ENCODE measurements around the gene NAALAD2. TPM values are rescaled to one million over a fixed set of nuclear protein-coding genes. Genes with fewer than 3 reads are reported as not detected.

The NAALAD2 gene
- total and polyA plus RNA-seq, 2 of the 8 experiments (the other 6 are each of a cell fraction or from before 2014, with no cell fraction given): 2.6 to 3.9 TPM

GRCh38 chr11:90241414-90241813 is 107.0 kb downstream of the NAALAD2 start:
- POLR2A ChIA-PET (ENCODE audit: partially characterized antibody): interaction anchor here (0.7 to 1.2 kb wide), 2 partner anchors 12 to 14 kb away, joined by 3 to 4 read pairs; no protein-coding TSS in a partner anchor
- Histone ChIP-seq H3K79me1 (ENCODE audit: low read depth, low read length) (no peaks in the 10 kb centered on the region), H4K91ac (replicated peaks; ENCODE audit: insufficient read length, low read length) (no peak overlapping the region), H3K4ac (replicated peaks; ENCODE audit: insufficient read length, low read depth, low read length) (no peak overlapping the region), H3K23me2 (ENCODE audit: low read depth, low read length) (no peaks in the 10 kb centered on the region), H2BK5ac (ENCODE audit: low read depth, low read length) (no peak overlapping the region), H2BK120ac (replicated peaks; ENCODE audit: low read depth, low read length) (no peak overlapping the region), H2AK5ac (ENCODE audit: low read depth, low read length) (no peak overlapping the region), H3K56ac (replicated peaks; ENCODE audit: insufficient read length, low read depth, low read length) (no peak overlapping the region), H3K4me3 (ENCODE audit: extremely low read depth in 1 of 4, insufficient read depth in 2 of 4, low read depth in 3 of 4, low read length in 4 of 4) (no peak overlapping the region), H3K36me3 (ENCODE audit: control insufficient read depth in 2 of 4, insufficient read depth in 4 of 4, low read length in 3 of 4) (no peaks in the 10 kb centered on the region), H3K27ac (ENCODE audit: low read depth, low read length) (no peak overlapping the region), H3K9ac (replicated peaks in 1 of 4; ENCODE audit: extremely low read depth in 1 of 4, low read depth in 3 of 4, low read length in 3 of 4) (no peak overlapping the region), H2BK12ac (ENCODE audit: low read depth, low read length) (no peak overlapping the region), H3K79me2 (ENCODE audit: control insufficient read depth in 1 of 2, insufficient read depth in 2 of 2, low read length in 2 of 2) (no peaks in the 10 kb centered on the region), H3K18ac (ENCODE audit: extremely low read depth, low read length) (no peak overlapping the region), H3K27me3 (replicated peaks in 1 of 4; ENCODE audit: control insufficient read depth in 3 of 4, extremely low read depth in 1 of 4, insufficient read depth in 3 of 4, low read length in 3 of 4) (no peaks in the 10 kb centered on the region), H2AFZ (ENCODE audit: low read length) (no peak overlapping the region), H3K9me3 (ENCODE audit: insufficient read depth in 2 of 2, low read depth in 1 of 2, low read length in 1 of 2) (no peaks in the 10 kb centered on the region), H3K4me2 (ENCODE audit: insufficient read depth in 1 of 2, low read depth in 2 of 2, low read length in 2 of 2) (no peak overlapping the region; a peak in 2 of 4 replicates), H4K20me1 (replicated peaks in 1 of 2; ENCODE audit: control insufficient read depth in 1 of 2, insufficient read depth in 2 of 2, low read length in 2 of 2) (no peaks in the 10 kb centered on the region), H4K5ac (ENCODE audit: insufficient read length, low read depth, low read length) (no peak overlapping the region), H2BK20ac (ENCODE audit: low read length) (no peak overlapping the region), H3K23ac (ENCODE audit: insufficient read length) (no peak overlapping the region), H4K8ac (ENCODE audit: extremely low read depth, insufficient read depth, low read length) (no peak overlapping the region; the same call in 1 of the 2 replicates), H3K14ac (ENCODE audit: insufficient read length) (no peak overlapping the region), H2BK15ac (ENCODE audit: low read length) (no peak overlapping the region), H3K4me1 (replicated peaks in 1 of 4; ENCODE audit: control insufficient read depth in 3 of 4, insufficient read depth in 4 of 4, low read length in 3 of 4) (peaks cover 0 to 6% (median 5%) of the 10 kb centered on the region in 4 experiments; a peak in 3 of 7 replicates)
- no peak for FAIRE-seq
- WGBS, 2 experiments (ENCODE audit: extremely low coverage in 1 of 2, insufficient coverage in 1 of 2, insufficient read length in 1 of 2, insufficient replicate concordance in 2 of 2, low coverage in 1 of 2, low lambda C conversion rate in 2 of 2, missing lambda C conversion rate in 1 of 2): 92% methylated on average over 2 of the region's 4 CpGs; no CpG with 5 or more reads in 1 of the 2 experiments
- no peak for DNase-seq (ENCODE audit: low read depth in 1 of 2, low spot score in 2 of 2)
- CTCF ChIA-PET (ENCODE audit: partially characterized antibody): interaction anchor here (1.5 kb wide), 1 partner anchor 24 kb away, joined by 4 read pairs; no protein-coding TSS in a partner anchor
- TF ChIP-seq NANOG (IDR thresholded peaks at IDR 0.05; ENCODE audit: insufficient read depth, low read depth, low read length, poor library complexity, severe bottlenecking) (no peak), POLR2A (IDR thresholded peaks at IDR 0.05; ENCODE audit: control extremely low read depth in 1 of 2, low read depth in 2 of 2, low read length in 2 of 2) (no peak), BCL11A (IDR thresholded peaks at IDR 0.05; ENCODE audit: low read depth in 2 of 2, low read length in 2 of 2) (no peak), RNF2 (IDR thresholded peaks at IDR 0.05; ENCODE audit: borderline replicate concordance, low read depth, low read length, missing control alignments, poor library complexity, severe bottlenecking) (no peak), SP2 (IDR thresholded peaks at IDR 0.05; ENCODE audit: low read length) (no peak), KDM5A (IDR thresholded peaks at IDR 0.05; ENCODE audit: low read length) (no peak), CHD2 (IDR thresholded peaks at IDR 0.05; ENCODE audit: low read length) (no peak), EGR1 (IDR thresholded peaks at IDR 0.05; ENCODE audit: borderline replicate concordance, low read depth, low read length) (no peak), NRF1 (IDR thresholded peaks at IDR 0.05; ENCODE audit: low read depth, low read length) (no peak), TCF12 (IDR thresholded peaks at IDR 0.05; ENCODE audit: low read depth, low read length) (no peak), RAD21 (IDR thresholded peaks at IDR 0.05 in 1 of 2, conservative IDR thresholded peaks at IDR 0.05 in 1 of 2; ENCODE audit: low read depth in 2 of 2, low read length in 2 of 2) (no peak), PHF8 (conservative IDR thresholded peaks at IDR 0.05; ENCODE audit: low read depth, low read length) (no peak), SP4 (IDR thresholded peaks at IDR 0.05; ENCODE audit: low read length) (no peak), TEAD4 (IDR thresholded peaks at IDR 0.05; ENCODE audit: low read depth, low read length) (no peak), SIRT6 (IDR thresholded peaks at IDR 0.05; ENCODE audit: low read length) (no peak)
